ENCODE measurements around the gene SNX18.

GRCh38 chr5:54540286-54540685 lies 22.7 kb downstream of the SNX18 start:
- no peak for TF ChIP-seq CTCF (conservative IDR thresholded peaks at IDR 0.05; ENCODE audit: low read length)
- TF ChIP-seq EZH2phosphoT487 (IDR thresholded peaks at IDR 0.05; ENCODE audit: borderline replicate concordance, low read depth, low read length) = no peak
